HG03175 (cell line): Measurements from ENCODE around the gene ZBED4.
A peak's percentile ranks its signal among the peaks of the same experiment; 100 is the strongest.
"Not testable (repeated sequence)": the region's sequence is repeated elsewhere in the genome, so short reads cannot be mapped to it uniquely, and the experiment has no call there.

Source experiments
- ATAC-seq: cut with Tn5 transposase; IDR thresholded peaks from one replicate; pipeline ENCODE4 v1.9.1; 2021; ENCODE audit warnings: mild to moderate bottlenecking, moderate library complexity; ENCODE audit not compliant: unreplicated experiment

Gene ZBED4, protein sequence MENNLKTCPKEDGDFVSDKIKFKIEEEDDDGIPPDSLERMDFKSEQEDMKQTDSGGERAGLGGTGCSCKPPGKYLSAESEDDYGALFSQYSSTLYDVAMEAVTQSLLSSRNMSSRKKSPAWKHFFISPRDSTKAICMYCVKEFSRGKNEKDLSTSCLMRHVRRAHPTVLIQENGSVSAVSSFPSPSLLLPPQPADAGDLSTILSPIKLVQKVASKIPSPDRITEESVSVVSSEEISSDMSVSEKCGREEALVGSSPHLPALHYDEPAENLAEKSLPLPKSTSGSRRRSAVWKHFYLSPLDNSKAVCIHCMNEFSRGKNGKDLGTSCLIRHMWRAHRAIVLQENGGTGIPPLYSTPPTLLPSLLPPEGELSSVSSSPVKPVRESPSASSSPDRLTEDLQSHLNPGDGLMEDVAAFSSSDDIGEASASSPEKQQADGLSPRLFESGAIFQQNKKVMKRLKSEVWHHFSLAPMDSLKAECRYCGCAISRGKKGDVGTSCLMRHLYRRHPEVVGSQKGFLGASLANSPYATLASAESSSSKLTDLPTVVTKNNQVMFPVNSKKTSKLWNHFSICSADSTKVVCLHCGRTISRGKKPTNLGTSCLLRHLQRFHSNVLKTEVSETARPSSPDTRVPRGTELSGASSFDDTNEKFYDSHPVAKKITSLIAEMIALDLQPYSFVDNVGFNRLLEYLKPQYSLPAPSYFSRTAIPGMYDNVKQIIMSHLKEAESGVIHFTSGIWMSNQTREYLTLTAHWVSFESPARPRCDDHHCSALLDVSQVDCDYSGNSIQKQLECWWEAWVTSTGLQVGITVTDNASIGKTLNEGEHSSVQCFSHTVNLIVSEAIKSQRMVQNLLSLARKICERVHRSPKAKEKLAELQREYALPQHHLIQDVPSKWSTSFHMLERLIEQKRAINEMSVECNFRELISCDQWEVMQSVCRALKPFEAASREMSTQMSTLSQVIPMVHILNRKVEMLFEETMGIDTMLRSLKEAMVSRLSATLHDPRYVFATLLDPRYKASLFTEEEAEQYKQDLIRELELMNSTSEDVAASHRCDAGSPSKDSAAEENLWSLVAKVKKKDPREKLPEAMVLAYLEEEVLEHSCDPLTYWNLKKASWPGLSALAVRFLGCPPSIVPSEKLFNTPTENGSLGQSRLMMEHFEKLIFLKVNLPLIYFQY

DNA sequence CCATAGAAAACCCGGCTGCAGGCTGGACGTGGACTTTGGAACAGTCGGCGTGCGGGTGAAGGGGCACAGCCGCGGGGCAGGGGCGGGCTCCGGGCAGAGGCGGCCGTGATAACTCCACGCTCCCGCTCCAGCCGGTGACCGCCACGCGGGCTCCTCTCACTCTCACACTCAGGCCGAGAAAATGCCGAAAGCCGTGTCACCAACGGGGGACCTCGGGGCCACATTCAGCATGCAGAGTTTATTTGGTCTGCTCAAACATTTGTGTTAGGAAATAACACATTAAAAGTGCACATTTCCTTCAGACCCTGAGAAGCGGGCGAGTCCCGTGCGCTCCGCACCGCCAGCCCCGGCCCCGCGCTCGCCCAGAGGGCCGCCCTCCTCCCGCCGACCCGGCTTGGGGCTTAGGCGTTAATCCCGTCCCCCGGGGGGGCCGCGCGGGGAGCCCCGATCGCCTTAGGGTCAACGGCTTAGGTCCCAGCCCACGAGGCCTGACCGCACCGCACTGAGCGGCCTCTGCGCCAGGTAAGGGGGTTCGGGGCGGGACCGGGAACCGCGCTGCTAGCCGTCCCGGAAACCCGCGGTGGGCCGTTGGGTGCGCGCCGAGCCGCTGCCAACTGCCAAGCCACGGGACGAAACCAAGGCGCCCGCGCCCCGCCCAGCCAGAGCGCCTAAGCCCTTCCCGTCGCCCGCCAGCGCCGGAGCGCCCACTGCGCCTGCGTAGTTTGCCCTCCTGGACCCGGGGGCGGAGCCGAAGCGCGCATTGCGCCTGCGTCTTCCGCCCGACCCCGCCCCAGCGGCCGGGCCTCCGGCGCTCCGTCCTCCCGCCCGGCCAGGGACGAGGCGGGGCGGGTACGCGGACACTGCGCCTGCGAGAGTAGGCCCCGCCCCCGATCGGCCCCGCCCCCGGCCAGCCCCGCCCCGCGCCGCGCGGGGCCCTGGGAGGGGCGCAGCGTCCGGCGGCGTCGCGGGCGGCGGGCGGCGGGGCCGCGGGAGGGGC lies at the start of gene ZBED4:
Gene ZBED4 (plus strand): TSS at position 947 of the 997 bp plus-strand sequence. CDS start 29,819 bp downstream, outside the sequence.
- peak; percentile 77 for ATAC-seq

DNA sequence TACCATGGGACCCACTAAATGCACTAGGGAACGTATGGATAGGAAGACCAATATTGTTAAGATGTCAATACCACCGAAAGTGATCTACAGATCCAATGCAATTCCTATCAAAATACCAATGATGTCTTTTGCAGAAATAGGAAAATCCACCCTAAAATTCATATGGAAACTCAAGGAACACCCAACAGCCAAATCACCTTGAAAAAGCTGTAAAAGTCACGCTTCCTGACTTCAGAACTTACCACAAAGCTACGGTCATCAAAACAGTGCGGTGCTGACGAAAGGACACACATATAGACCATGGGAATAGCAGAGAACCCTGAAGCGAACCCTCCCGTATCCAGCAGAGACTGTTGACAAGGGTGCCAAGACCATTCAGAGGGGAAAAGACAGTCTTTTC lies 46.5 kb upstream of the ZBED4 start:
- no peak for ATAC-seq

DNA sequence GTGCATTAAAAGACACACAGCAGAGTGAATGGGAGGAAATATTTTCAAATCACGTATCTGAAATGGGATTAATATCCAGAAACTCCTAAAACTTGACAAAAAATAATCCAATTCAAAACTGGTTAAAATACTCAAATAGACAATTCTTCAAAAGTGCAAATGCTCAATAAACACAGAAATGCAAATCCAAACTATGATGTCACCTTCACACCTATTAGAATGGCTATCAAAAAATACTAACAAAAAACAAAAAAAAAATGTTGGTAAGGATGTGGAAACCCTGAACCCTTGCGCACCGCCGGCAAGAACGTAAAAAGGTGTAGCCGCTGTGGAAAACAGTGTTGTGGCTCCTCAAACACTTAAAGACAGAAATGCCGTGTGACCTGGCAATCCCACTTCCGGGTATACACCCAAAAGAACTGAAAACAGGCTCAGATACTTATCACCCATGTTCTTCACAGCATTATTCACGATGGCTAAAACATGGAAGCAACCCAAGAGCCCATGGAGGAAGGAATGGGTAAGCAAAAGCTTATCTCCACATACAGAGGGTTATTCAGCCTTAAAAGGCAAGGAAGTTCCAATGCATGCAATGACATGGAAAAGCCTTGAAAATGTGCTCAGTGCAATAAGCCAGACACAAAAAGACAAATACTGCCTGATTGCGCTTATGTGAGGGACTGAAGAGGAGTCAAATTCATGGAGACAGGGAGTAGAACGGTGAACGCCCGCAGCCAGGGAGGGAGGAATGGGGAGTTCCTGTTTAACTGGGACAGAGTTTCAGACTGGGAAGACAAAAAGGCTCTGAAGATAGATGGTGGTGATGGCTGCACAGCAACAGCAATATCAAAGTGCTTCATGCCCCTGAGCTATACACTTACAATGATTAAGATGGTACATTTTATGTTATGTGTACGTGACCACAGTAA lies 45.6 kb upstream of the ZBED4 start:
- ATAC-seq, result no peak

DNA sequence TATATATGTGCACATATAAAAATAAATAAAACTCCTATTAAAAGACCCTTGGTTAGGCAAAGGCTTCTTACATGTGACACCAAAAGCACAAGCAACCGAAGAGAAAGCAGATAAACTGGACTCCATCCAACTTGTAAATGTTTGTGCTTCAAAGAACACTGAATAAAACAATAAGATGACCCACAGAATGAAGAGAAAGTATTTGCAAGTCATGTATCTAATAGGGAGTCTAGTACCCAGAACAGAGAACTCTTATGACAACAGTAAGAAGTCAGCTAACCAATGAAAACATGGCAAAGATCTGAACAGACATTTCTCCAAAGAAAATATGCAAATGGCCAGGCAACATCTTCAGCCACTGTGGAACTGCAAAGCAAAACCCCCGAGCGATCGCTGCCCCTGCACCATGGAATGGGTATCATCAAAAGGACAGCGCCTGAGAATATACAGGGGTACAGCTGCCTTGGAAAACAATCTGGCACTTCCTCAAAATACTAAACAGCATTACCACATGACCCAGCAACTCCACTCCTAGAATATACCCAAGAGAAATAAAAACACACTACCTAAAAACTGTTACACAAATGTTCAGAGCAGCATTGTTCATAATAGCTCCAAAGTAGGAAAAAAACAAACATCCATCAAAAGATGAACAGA lies 43.2 kb upstream of the ZBED4 start:
- no peak for ATAC-seq

DNA sequence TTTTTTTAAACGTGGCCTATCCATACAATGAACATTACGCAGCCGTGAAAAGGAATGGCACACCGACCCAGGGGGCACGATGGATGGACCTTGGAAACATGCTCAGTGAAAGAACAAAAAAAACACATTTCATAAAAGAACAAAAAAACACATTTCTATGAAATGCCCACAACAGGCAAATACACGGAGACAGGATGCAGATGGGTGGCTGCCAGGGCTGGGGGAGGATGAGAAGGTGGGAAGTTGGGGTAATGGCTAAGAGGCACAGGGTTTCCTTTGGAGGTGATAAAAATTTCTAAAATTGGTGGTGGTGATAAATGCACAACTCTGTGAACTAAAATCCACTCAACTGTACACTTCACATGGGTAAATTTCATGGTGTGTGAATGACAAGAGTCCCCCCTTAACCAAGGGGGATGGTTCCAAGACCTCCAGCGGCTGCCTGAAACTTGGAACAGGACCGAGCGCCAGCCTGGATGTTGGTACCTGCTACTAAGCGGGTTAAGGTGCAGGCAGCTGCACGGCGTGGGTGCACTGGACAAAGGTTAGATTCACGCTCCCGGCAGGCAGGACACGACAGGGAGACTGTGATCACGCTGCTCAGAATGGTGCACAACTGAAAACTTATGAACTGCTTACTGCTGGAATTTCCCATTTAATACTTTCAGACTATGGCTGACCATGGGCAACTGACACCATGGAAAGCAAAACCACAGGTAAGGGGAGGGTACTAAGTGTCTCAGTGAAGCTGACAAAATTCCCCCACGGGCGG lies 42.4 kb upstream of the ZBED4 start:
- no peak for ATAC-seq

DNA sequence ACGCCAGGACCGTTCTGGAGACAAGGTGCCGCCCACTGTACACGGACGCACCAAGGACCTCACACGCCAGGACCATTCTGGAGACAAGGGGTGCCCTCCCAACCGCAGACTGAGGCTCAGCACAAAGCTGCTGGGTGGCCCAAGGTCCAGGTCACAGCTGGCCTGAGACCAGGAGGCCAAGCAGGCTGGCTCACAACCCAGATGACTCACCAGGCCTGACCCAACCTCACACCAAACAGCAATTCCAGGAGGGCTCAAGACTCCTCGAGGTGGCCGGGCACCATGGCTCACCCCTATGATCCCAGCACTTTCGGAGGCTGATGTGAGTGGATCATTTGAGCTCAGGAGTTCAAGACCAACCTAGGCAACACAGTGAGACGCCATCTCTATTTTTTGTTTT lies 40.8 kb upstream of the ZBED4 start:
- no peak for ATAC-seq

DNA sequence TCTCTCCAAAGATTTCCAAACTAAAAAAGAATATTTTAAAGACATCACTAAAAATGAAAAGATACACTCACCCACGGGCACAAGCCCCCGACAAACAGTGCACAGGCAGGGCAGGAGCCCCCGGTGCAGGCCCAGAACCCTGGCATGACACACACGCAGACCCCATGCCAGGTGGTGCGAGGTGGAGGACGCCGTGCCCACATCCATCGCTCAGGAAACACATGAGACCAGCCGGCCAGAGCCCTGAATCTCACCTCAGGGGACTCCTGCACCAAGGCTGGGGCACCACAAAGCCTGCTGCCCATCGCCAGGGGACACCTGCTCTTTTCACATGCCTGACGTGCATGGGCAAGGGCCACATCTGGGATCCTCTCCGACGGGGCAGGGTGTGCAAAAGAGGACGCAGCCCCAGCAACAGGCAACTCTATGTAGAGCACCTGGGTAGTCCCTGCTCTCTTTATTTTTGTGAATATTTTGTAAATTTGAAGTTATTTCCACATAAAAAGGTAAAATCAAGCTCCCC lies 39.4 kb upstream of the ZBED4 start:
- ATAC-seq, result no peak

DNA sequence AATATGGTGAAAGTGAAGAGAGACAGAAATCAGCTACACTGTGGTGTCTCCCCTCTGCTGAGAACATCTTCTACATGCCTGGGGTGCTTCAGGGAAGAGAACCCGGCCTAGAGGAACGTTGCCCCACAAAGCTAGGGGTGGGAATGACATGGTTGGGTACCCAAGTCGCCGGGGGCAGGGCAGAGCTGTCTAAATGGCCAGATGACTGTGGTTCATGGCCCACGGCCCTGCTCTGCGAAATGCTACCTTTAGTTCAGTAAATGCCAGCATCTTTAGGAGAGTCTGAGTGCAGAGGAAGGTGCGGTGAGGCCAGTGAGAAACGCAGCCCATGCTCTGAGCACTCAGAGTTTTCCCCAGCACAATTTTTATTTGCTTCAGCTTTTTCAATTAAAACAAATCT lies 38.8 kb upstream of the ZBED4 start:
- ATAC-seq, result no peak

DNA sequence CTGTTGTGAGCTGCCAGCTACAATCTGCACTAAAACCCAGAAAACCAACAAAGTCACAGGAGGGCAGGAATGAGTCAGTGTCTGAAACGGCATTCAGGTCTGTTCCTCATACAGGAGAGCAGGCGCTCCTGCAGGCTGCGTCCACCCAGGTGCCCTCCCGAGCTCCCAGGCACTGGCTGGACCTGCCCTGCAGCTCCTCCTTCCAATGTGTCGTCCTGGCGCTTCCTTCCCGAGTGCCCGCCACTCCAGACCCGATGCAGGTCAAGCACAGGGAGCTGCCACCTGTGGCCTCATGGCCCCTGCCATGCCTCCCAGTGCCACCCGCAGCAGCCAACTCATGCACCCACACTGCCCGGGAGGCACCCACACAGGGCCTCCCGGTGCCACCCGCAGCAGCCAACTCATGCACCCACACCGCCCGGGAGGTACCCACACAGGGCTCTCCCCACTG lies 38.0 kb upstream of the ZBED4 start:
- ATAC-seq, result no peak

DNA sequence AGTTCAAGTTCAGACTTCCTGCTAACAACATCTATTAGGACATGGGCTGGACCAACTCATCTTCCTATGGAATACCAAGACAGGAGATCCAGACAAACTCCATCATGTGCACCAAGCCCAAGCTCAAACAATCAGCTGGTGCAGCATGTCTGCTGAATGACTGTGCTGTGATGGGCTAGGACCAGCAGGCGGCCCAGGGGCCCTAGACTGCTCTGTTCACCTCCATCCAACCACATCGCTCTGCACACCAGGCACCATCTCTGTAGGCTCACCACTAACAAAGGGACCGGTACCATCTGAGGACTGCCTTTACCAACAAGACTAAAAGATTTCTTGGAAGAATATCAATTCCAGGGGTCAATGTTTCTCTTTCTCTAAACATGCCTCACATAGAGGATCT lies 36.3 kb upstream of the ZBED4 start:
- no peak for ATAC-seq

DNA sequence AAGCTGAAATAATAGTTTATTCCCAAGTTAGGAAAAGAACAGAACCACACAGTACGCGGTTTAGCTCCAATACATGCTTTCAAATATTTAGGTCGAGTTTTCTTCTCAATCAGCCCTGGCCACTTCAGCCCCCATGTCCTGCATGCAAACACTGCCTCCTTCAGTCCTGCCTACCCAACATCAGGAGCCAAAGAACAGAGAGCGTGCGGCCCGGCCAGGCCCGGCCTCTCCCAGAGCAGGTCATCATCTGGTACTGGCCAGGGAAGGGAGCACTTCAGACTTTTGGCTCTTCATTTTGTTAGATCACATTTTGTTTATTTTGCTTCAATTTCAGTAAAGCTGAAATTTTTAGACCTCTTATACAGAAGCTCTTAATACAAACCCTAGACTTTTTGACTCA lies 32.7 kb upstream of the ZBED4 start:
- no peak for ATAC-seq

DNA sequence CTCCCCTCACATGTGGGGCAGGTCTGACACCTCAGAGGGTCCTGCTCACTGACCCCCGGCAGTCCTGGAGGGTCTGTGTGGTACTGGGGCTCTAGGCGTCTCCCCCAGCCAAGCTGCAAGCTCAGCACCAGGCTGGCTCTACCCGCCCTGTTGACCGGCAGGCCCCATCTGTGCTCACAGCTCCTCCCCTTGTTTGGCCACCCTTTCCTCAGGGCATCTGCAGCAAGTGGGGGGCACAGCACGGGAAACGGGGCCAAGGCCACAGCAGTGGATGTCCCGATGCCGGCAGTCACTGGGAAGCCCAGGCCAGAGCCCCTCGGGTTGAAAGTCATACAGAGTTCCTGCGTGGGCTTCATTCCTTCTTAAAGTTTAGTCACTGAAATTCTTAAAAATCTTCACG lies 31.9 kb upstream of the ZBED4 start:
- not testable (repeated sequence) for ATAC-seq

DNA sequence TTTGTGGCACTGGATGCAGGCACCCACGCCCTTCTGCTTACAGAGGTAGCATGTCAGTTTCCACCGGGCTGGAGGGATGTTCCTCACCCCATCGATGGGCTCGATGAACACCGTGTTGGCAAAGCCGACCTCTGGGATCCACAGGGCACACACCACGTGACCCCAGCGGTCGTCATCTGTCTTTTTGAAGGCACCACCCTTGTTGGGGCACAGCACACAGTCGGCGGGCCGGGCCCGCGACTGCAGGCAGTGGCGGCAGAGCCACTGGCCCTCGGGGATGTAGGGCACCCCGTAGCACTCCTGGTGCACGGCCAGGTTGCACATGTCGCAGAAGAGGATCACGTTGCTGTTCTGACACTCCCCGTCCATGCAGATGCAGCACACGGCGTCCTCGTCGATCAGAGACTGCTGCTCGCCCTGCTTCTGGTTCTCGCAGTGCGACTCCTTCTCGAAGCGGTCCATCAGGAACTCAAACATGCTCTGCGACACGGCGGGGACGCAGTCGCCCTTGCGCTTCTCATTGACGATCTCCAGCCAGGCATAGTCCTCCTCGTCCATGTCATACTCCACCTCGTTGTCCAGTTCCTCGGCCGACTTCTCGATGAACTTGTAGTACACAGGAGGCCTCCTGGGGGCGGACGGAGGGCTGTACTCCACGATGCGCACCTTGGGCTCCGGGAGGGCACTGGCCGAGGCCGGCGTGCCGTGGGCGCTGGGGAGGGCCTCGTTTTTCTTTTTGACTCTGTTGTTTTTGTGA lies 30.2 kb upstream of the ZBED4 start:
- ATAC-seq, result no peak

DNA sequence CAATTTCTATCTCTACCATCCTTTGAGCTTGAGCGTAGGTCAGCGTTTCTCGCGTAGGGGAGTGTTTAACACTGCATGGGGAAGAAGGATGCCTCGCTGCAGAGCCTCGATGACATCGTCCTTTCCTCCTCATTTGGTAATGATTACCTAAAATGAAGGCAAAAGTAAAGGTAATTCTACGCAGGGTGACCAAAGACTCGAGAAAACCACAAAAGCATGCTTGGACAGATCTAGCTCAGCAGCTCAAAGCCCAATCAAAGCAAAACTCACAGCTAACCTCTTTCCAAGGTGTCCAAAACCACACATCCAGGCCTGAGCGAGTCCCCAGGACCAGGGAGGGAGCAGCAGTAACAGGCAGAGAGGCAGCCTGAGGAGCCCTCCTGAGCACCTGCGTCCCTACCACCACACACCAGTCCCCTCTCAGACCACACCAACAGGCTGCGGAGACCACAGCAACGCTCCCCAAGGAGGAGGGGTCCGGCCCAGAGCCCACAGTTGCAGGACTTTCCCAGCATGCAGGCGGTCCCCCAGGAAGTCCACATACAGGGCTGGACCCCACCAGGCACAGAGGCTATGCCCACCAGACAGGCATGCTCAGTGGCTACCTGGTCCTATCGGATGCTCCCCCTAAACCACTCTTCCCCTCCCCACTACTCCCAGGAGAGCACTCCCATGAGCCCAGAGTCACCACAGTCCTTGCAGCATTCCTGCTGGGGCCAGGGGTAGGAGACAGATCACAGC lies 29.3 kb upstream of the ZBED4 start:
- no peak for ATAC-seq

DNA sequence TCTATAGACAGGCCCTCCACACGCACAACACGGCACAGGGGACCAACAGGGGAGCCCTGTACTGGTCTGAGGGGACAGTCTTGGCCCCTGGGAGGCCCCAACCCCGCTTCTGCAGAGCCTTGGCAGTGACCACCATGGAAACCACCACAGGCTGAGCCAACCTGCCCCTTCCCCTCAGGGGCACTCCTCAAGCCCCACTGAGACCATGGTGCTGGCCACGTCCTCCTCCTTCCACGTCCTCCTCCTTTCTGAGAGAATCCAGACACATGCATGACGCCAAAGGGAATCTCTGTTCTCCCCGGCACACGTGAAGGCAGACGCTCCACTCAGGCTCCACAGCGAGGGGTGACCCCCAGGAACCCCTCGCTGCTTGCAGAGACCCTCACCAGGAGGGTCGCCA lies 28.7 kb upstream of the ZBED4 start:
- ATAC-seq, result no peak

DNA sequence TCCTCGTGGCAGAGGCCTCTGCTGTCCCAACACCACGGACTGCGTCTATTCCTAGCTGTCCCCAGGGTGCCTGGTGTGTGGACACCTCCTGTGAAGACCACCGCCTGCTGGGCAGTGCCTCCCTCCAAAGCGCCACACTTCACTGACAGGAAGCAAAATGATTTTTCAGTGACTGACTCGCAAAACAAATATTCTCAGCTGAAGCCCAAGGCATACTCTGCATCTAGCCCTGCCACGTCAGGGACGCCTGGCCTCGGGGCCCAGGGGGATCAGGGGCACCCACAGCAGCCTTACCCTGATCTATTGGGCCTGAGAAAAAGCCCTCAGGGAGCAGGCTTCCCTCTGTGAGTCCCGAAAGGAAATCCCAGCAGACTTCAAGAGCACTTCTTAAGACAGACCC lies 28.2 kb upstream of the ZBED4 start:
- ATAC-seq, result no peak
